ENCODE data around the gene TBX19.
A peak's percentile ranks its signal among the peaks of the same experiment; 100 is the strongest.
"Not testable (repeated sequence)": the region's sequence is repeated elsewhere in the genome, so short reads cannot be mapped to it uniquely, and the experiment has no call there.

TBX19 gene

DNA sequence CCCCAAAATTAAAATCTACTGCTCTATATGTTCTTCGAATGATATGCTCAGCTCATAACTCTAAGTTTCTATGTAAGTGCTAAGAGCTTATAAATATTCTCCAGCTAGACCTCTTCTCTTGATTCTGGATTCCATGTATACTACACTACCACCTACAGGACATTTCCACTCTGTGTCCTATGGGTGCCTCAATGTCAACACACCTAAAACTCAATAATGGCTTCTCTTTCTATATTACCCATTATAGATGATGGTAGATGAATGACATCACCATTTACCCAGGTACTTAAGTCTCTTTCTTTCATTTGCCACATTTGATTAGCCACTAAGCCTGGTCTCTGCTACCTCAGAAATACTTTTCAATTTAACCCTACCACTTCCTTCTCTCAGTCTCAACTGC lies 41.3 kb downstream of the TBX19 start:
- DNase-seq = peak; percentile 39

DNA sequence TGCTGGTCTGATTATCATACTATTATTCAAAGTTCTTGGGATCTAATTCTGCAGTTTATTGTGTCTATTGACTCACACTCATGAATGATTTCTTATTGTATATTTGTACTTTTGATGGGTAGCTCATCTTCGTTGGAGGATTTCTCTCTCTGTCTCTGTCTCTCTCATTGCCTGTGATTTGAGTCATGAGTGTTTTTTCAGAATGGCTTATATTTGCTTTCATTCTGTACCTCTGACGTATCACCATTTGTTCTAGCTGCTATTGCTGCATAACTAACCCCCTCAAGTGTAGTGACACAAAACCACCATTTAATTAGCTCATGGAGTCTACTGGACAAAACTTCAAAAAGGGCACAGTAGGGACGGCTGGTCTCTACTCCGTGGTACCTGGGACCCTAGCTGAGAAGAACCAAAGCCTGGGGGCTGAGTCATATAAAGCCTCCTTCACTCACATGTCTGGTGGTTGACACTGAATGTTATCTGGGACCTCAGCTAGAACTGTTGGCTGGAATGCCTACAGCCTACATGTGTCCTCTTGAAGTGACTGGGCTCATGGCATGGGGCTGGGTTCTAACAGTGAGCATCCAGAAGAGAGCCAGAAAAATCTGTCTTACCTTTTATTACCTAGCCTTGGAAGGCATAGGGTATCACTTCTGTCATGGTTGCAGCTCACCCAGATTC lies 44.2 kb downstream of the TBX19 start:
- DNase-seq = no peak

- DNase-seq = no peak
These were observed 48.2 kb downstream of the TBX19 start for GRCh38 chr1:168328731-168329364.

DNA sequence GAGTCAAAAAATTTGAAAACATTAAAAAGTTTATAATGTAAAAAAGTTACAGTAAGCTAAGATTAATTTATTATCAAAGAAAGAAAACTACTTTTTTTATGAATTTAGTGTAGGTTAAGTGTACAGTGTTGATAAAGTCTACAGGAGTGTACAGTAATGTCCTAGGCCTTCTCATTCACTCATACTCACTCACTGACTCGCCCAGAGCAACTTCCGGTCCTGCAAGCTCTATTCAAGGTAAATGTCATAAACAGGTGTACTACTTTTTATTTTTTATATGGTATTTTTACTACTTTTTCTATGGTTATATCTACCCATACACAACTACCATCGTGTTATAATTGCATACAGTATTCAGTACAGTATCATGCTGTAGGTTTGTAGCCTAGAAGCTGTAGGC lies 49.6 kb downstream of the TBX19 start:
- no peak for DNase-seq

DNA sequence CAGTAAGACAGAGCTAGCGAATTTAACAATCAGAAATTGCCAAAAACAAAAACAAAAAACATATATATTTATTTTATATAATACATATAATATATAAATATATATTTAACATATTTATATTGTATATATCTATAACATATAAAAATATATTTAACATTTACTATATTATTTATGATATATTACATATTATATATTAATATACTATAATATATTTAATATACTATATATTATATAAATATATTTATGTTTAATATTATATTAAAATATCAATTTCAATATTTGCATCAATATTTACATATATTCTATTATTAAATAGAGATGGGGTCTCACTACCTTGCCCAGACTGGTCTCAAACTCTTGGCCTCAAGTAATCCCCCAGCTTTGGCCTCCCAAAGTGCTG lies 50.9 kb downstream of the TBX19 start:
- DNase-seq = no peak

DNA sequence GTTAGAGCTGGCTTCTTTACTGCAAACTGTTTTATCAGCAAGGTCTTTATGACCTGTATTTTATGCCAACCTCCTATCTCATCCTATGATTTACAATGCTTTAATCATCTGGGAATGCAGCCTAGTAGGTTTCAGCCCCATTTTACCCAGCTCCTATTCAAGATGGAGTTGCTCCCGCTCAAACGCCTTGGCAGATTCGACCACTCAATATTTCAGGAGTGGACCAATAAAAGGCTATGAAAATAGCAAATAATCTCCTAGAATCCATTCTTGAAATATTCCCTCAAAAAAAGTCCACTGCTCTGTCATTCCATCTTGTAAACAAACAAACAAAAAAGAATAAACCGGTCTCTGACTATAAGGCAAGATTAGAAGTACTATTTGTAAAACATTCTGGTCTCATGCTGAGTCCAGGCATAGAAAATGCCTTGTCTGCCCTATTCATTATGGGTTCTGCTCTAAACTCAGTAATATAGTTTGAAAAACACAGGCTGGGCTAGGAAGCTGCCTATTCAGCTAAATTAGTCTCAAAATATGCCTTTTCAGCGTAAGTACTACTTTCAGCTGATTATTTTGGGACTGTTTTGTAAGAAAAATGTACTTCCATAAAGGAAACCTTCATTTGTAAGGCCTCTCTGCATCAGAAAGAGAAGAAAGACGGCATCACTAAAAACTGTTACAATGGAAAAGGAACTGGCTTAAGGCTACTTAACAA lies 53.0 kb downstream of the TBX19 start:
- no peak for DNase-seq

- no peak for DNase-seq
These were observed 54.8 kb downstream of the TBX19 start for GRCh38 chr1:168335500-168335899.

- DNase-seq = no peak
These were observed 58.2 kb downstream of the TBX19 start for GRCh38 chr1:168338589-168339503.

GRCh38 chr1:168340781-168341482 lies 60.3 kb downstream of the TBX19 start:
- DNase-seq = no peak

DNA sequence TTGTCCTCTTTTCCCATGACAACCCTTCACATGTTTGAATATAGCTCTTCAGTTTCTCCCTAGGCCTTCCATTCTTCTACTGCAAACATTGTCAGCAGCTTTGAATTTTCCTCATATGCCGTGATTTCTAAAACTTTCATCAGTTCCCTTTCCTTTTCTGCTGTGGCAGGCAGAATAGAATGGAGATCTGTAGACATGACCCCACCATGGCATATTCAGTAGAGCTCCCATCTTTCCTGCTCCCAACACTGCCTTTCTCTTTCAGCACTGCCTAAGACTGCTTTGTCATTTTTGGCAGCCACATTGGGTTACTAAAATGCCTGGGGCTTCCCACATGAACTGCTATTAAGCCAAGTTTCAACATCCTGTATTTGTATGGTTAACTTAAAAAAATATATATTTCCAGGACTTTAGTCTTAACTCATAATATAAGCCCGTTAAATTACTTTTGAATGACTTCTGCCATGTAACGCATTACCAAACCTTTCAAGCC lies 60.9 kb downstream of the TBX19 start:
- DNase-seq = peak; percentile 16

GRCh38 chr1:168342572-168343280 lies 62.0 kb downstream of the TBX19 start:
- peak; percentile 67 for DNase-seq

DNA sequence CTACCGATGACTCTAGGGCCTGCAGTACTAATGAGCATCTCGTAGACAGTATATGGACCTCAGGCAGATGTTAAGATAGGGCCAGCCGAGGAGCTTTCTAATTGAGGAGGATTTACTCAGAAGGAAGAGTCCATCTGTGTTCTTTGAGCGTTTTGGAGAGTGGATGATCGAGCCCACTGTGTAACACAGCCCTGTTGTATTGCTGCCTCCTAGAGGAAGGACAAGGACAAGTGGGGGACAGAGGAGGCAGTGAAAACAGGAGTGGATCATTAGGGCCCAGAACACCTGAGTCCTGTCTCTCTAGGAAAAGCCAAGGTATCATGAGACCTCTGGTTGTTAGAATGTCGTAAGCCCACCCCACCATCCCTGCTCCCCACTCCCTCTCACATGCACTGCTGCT lies 62.9 kb downstream of the TBX19 start:
- no peak for DNase-seq

GRCh38 chr1:168344517-168344916 lies 63.8 kb downstream of the TBX19 start:
- DNase-seq = no peak

DNA sequence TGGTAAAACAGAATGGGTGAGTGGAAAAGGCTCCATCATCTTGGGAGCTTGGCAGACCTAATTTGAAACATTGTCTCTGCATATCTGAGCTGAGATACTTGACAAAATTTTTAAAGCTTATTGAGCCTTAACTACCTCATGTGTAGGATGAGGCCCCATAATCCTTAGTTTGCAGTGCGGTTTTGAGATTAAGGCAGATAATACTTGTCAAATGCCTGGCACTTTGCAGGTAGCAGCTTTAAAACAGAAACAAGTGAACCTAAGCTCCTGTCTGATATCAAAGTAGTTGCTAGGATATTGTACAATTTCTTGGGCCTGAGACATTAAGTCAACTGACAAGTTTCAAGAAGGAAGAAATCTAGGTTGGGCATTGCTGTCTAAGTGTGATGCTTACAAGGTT lies 65.3 kb downstream of the TBX19 start:
- DNase-seq = no peak

DNA sequence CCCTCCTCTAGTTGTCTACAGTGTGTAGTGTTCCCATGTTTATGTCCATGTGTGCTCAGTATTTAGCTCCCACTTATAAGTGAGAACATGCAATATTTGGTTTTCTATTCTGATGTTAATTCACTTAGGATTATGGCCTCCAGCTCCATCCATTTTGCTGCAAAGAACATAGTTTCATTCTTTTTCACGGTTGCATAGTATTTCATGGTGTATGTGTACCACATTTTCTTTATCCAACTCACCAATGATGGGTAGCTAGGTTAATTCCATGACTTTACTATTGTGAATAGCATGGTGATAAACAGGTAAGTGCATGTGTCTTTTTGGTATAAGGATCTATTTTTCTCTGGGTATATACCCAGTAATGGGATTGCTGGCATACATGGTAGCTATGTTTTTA lies 67.0 kb downstream of the TBX19 start:
- no peak for DNase-seq

- no peak for DNase-seq
These were observed 67.6 kb downstream of the TBX19 start for GRCh38 chr1:168348146-168348709.

- not testable (repeated sequence) for DNase-seq
These were observed 73.9 kb downstream of the TBX19 start for GRCh38 chr1:168354335-168355269.

DNA sequence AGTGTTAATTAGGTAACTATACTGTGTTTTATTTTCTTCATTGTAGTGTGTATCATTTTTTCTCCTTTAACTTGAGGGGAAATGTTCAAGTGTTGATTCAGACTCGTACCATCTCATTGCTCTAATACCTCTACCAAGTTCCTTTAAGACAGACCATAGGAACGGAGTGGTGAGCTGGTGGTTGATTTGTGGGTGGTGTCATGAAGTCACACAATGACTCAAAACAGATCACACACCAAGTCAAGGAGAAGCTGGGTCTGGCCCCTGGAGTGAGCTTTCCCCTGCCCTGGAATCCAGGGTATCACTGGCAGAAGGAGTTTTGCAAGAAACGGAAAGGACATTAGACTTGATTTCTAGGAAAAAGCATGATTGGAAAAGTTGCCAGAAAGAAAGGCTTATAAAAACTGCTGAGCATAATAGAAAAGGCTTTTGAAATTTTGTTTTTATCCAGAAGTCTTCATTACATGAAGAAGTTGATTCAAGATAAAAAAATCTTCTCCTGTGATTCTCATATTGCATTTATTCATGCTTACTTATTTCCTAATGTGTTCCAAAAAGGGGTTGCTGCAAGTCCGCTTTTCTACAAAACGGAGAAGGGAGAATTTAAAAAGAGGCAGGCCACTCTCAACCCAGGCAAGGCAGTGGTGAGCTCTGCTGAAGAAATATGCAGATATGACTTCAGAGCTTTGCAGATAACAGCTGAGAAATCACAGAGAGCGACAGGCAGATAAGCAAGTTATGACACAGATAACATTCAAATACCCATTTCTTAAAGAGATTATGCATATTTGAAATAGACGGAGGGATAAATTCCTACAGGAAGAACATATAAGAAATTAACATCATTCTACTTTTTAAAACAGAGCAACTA lies 79.7 kb downstream of the TBX19 start:
- DNase-seq = peak; percentile 55

DNA sequence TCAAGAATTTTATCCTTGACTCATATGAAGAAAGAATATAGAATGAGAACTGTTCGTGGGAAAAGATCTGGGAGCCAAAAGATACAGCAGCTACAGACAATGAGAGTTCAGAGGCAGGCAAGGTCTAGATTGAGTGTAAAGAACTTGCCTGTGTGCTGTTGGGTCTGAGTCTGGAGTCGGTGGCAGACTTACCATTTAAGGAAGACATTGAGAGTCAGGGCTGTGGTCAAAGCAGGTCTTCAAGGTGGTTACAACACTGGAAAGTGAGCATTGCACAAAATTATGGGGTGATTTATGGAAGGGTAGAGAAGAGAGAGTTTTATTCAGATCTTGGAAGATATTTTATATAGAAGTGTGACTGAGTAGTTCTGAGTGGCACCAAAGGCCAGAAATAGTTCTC lies 80.6 kb downstream of the TBX19 start:
- DNase-seq = no peak

Measured in NCI-H226 (cell line).